Astrocyte (in vitro differentiated cells and primary cell): ENCODE results near the gene CDKL2.

Experiments used
- CTCF ChIP-seq: IDR thresholded peaks from 2 replicates; pipeline ENCODE4 v1.5.1; 2011; ENCODE audit warnings: low read depth, mild to moderate bottlenecking, inconsistent platforms, low read length, moderate library complexity; ENCODE audit not compliant: insufficient read depth
- EZH2 ChIP-seq: IDR thresholded peaks from 2 replicates; pipeline ENCODE4 v1.6.1; 2012; ENCODE audit warnings: mild to moderate bottlenecking, low read length, inconsistent platforms; ENCODE audit not compliant: insufficient read depth

DNA sequence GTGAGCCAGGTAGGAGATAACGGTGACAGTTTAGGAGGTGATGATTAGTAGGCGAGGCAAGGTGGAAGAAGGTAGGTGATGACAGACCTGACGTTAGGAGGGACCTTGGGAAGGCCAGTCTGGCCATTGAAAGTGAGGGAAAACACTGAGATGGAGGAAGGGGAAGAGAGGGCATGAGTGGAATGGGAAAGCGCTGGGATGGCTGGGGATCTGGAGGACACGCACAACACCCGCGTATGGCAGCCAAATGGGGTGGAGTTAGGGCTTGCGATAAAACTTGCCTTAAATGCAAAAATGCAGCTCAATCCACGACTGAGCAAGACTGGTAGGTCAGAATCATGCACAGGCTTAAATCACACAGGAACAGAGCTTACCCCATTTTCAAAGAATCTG lies 605 bp upstream of the CDKL2 start:
- TF ChIP-seq CTCF (no peak), EZH2 (no peak)
